Lung (tissue), 12 donors: Measurements from ENCODE around the gene IL1RAPL1. TPM values are rescaled to one million over a fixed set of nuclear protein-coding genes. Genes with fewer than 3 reads are reported as not detected.

Experiments
- ATAC-seq: fragments of 200-7000 bp; cut with Tn5 transposase; one replicate; pipeline ENCODE4 v1.9.1; 2020; ENCODE audit warnings: moderate number of reproducible peaks; ENCODE audit not compliant: insufficient read depth, low FRiP score
- DNase-seq, 3 donors: peaks; one replicate each; pipeline ENCODE4 v3.0.0-alpha.2; 2013 to 2017
- H3K27ac ChIP-seq, 2 donors: one replicate each; pipeline ENCODE4 v1.5.1; 2013; ENCODE audit warnings: mild to moderate bottlenecking in 2 of 2, moderate library complexity in 2 of 2, control low read depth in 1 of 2, inconsistent platforms in 1 of 2, low read depth in 1 of 2, low read length in 1 of 2
- H3K27me3 ChIP-seq, 3 donors: one replicate each; pipeline ENCODE4 v1.5.1; 2013; ENCODE audit warnings: low read length in 2 of 3; ENCODE audit not compliant: control insufficient read depth in 3 of 3, insufficient read depth in 3 of 3
- H3K36me3 ChIP-seq, 4 donors: one replicate each; pipeline ENCODE4 v1.5.1; 2013; ENCODE audit warnings: low read length in 4 of 4, mild to moderate bottlenecking in 1 of 4, moderate library complexity in 1 of 4; ENCODE audit not compliant: control insufficient read depth in 4 of 4, insufficient read depth in 4 of 4
- H3K4me1 ChIP-seq, 5 donors: one replicate each; pipeline ENCODE4 v1.5.1; 2013; ENCODE audit warnings: low read length in 5 of 5, mild to moderate bottlenecking in 2 of 5, moderate library complexity in 1 of 5; ENCODE audit not compliant: control insufficient read depth in 5 of 5, insufficient read depth in 5 of 5
- H3K4me3 ChIP-seq: one replicate; pipeline ENCODE4 v1.5.1; 2013; ENCODE audit warnings: mild to moderate bottlenecking, control low read depth, moderate library complexity
- H3K9ac ChIP-seq, 2 donors: one replicate each; pipeline ENCODE4 v1.5.1; 2013; ENCODE audit warnings: low read length in 2 of 2, control low read depth in 1 of 2; ENCODE audit not compliant: insufficient read depth in 1 of 2
- H3K9me3 ChIP-seq, 4 donors: one replicate each; pipeline ENCODE4 v1.5.1; 2013; ENCODE audit warnings: low read length in 3 of 4, mild to moderate bottlenecking in 1 of 4, moderate library complexity in 1 of 4; ENCODE audit not compliant: control insufficient read depth in 4 of 4, insufficient read depth in 3 of 4
- WGBS, 2 donors: extraction: QIAGEN DNeasy Blood & Tissue Kit; methylation state at CpG; one replicate each; pipeline ENCODE4 v1.1.7; 2013; 5-methylcytosine and 5-hydroxymethylcytosine counted together
- polyA plus RNA-seq, 2 donors: library from polyadenylated mRNA; stranded (reverse); fragments of 200-250 nt; gene quantifications; one replicate each; pipeline ENCODE4 v1.2.1, GENCODE V29; 2013
- total RNA-seq, 2 donors: library from RNA; depleted of rRNA in 1 of 2; stranded (reverse); fragments of >200 nt in 1 of 2; gene quantifications; one replicate each; pipeline ENCODE4 v1.2.1, GENCODE V29; 2014 to 2021
- TF ChIP-seq, protein P1 (sequence below): IDR thresholded peaks from 2 replicates; pipeline ENCODE4 v1.5.1; 2012; ENCODE audit warnings: mild to moderate bottlenecking; ENCODE audit errors: control extremely low read depth, extremely low read depth
- donor health status: control.
- donor health status: control.
- donor health status: Bipolar disorder and iron deficiency.
- donor health status: healthy.
- donor health status: DM: yes; HTN: yes; CAD: no.

The IL1RAPL1 gene
- total and polyA plus RNA-seq, 4 donors: 2.2 TPM; not detected in 3

DNA sequence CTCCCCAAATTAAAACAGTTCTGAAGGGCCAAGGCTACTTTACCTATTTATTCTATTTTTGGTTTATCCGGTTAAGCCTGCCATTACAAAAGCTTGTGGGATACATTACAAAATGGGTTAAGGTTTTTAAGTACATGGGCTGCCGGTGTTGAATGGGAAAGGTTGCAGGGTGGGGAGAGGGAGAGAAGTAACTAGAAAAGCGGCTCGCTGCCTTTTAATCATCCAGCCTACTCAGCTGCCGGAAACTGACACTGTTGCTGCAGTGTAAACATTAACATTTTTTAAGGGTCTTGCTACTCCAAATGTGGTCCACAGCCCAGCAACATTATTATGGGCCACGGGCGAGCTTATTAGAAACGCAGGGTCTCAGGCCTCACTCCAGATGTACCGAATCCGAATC lies 1.5 kb upstream of the IL1RAPL1 start:
- DNase-seq: peak in 2 of 3 donors; percentile 14 to 20

DNA sequence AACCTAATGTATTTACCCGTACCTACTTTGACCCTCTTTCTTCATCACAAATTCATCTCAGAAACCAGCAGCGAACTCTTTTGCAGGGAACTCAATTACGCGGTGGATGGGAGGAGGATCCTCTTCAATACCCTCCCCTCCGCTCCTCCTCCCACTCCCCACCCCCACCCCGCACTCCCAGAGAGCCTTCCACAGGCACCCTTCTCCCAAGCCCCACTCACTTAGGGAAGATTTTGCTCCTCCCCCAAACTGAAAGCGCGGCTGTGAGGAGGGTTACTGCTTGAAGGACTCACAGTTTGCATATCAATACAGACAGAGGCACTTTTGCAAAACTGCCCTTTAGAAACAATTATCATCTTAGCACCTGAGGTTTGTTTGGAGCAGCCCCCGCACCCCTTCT lies 960 bp upstream of the IL1RAPL1 start:
- no peaks in the 10 kb centered on the region for H3K36me3 ChIP-seq
- peak overlapping the region in 1 of 2 donors; percentile 36 for H3K9ac ChIP-seq
- peaks cover 4 to 19% (median 15%) of the 10 kb centered on the region in 3 donors for H3K27me3 ChIP-seq
- DNase-seq (peak; percentile 46 to 66 (median 49)), ATAC-seq (no peak)
- TF ChIP-seq, protein P1, sequence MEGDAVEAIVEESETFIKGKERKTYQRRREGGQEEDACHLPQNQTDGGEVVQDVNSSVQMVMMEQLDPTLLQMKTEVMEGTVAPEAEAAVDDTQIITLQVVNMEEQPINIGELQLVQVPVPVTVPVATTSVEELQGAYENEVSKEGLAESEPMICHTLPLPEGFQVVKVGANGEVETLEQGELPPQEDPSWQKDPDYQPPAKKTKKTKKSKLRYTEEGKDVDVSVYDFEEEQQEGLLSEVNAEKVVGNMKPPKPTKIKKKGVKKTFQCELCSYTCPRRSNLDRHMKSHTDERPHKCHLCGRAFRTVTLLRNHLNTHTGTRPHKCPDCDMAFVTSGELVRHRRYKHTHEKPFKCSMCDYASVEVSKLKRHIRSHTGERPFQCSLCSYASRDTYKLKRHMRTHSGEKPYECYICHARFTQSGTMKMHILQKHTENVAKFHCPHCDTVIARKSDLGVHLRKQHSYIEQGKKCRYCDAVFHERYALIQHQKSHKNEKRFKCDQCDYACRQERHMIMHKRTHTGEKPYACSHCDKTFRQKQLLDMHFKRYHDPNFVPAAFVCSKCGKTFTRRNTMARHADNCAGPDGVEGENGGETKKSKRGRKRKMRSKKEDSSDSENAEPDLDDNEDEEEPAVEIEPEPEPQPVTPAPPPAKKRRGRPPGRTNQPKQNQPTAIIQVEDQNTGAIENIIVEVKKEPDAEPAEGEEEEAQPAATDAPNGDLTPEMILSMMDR: no peak
- H3K9me3 ChIP-seq: no peaks in the 10 kb centered on the region
- H3K27ac ChIP-seq: no peak overlapping the region
- H3K4me3 ChIP-seq: no peak overlapping the region
- WGBS, 2 donors: 8 to 18% methylated on average over 9 of the region's 9 CpGs
- H3K4me1 ChIP-seq: peaks cover 0 to 1% (median 0%) of the 10 kb centered on the region in 5 donors

More for the DNA sequence above, 1.5 kb upstream of the IL1RAPL1 start:
- Histone ChIP-seq H3K4me1 (peaks cover 0 to 1% (median 0%) of the 10 kb centered on the region in 5 donors), H3K9ac (peak overlapping the region in 1 of 2 donors; percentile 36), H3K27ac (no peak overlapping the region), H3K27me3 (peaks cover 4 to 19% (median 15%) of the 10 kb centered on the region in 3 donors), H3K36me3 (no peaks in the 10 kb centered on the region), H3K9me3 (no peaks in the 10 kb centered on the region), H3K4me3 (no peak overlapping the region)
- WGBS, 2 donors: 14 to 33% methylated on average over 10 of the region's 10 CpGs
- no peak for ATAC-seq
- TF ChIP-seq, protein P1: no peak

DNA sequence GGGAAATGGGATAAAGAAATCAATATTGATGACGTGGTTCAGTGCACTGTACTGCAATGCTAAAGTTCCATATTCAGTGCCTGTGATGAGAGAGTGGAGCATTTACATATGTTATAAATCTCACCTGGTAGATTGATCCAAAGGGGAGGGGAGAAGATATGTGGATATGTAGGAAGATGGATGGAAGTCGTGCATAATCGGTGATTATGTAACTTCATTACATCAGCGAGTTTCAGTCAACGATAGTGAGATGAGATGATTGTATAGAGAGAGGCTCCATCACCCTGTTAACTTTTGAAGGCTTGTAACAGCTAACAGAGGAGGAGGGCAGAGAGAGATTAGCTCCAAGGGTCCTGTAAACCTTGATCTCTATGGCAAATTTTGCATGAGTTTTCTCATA lies 1.8 kb downstream of the IL1RAPL1 start:
- H3K27me3 ChIP-seq: peaks cover 4 to 19% (median 19%) of the 10 kb centered on the region in 3 donors
- DNase-seq: peak in 1 of 3 donors; percentile 6
- WGBS, 2 donors: 57 to 84% methylated on average over 5 of the region's 5 CpGs
- no peaks in the 10 kb centered on the region for H3K9me3 ChIP-seq
- peak overlapping the region in 1 of 2 donors; percentile 21 for H3K27ac ChIP-seq
- H3K4me3 ChIP-seq: no peak overlapping the region
- peaks cover 0 to 3% (median 0%) of the 10 kb centered on the region in 5 donors for H3K4me1 ChIP-seq
- H3K36me3 ChIP-seq: no peaks in the 10 kb centered on the region
- TF ChIP-seq, protein P1: no peak
- ATAC-seq: no peak
- H3K9ac ChIP-seq: peak overlapping the region in 1 of 2 donors; percentile 43

DNA sequence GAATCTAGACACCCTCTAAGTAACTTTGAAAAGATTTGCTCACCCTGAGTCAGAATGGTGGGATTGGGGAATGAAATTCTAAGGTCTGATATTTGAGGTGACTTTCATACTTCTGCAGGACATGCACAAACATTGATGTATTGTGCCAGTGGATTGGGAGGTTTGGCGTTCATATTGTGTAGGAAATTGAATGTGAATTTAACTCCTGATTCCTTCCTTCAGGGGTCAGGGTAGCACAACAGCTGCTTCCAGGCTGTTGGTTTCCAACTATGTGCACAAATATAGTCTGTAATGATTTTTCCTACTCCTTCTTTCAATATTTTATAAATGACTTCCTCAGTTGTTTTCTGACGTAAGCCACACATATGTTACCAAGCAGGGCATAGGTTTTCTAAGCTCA lies 3.1 kb downstream of the IL1RAPL1 start:
- no peak overlapping the region for H3K4me3 ChIP-seq
- ATAC-seq (no peak), DNase-seq (peak; percentile 30 to 73 (median 69))
- 62 to 79% methylated on average over 2 of the region's 2 CpGs for WGBS, 2 donors
- no peak overlapping the region for H3K9ac ChIP-seq
- H3K4me1 ChIP-seq: peaks cover 0 to 3% (median 0%) of the 10 kb centered on the region in 5 donors
- H3K9me3 ChIP-seq: no peaks in the 10 kb centered on the region
- no peaks in the 10 kb centered on the region for H3K36me3 ChIP-seq
- H3K27ac ChIP-seq: peak overlapping the region in 1 of 2 donors; percentile 21
- TF ChIP-seq, protein P1: no peak
- peaks cover 4 to 16% (median 13%) of the 10 kb centered on the region in 3 donors for H3K27me3 ChIP-seq
